ENCODE measurements around the gene ODAD3.
"Not testable (repeated sequence)": the region's sequence is repeated elsewhere in the genome, so short reads cannot be mapped to it uniquely, and the experiment has no call there.

The ODAD3 gene

DNA sequence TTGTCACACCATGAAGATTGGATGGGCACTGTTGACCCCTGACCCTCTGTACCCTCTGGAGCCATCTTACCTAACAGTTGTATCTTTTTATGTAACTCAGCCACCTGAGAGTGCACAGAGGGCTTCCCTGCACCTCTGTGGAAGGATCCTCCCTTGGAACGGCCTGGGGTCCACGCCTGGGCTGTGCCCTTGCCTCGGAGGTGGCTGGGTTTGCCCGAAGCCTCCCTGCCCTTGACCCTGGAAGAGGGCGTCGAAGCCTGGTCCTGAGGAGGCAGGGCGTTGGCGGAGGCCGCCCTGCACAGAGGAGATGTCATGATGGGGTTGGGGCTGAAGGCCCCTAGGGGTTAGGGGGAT is 241 bp downstream of the ODAD3 start:
- no peak for DNase-seq

DNA sequence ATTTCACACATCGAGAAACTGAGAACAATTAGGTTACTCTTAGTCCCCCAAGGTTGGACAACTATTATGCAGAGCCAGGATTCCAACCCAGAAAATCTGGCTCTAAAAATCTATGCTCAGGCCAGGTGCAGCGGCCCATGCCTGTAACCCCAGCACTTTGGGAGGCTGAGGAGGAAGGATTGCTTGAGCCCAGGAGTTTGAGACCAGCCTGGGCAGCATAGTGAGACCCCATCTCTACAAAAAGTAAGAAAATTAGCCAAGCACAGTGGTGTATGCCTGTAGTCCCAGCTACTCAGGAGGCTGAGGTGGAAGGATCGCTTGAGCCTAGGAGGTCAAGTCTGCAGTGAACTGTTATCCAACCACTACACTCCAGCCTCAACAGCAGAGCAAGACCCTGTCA is 1.4 kb downstream of the ODAD3 start:
- not testable (repeated sequence) for DNase-seq

DNA sequence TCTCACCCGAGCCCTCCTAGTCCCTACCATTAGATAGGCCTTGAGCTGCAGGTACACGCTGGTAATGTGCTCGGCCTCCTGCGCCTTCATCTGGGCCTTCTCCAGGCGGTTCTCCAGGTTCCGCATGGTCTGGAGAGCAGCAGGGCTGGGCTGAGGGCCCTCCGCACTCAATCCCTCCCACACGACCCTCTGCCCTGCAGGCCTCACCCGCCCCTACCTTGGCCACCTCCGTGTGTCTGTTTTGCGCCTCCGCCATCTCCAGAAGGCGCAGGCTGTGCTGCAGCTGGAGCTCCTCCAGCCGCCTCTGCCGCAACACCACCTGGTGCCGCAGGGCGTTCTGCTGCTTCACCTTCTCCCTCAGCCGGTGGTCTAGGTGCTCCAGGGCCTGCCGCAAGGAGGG is 8.3 kb downstream of the ODAD3 start:
- DNase-seq: no peak

DNA sequence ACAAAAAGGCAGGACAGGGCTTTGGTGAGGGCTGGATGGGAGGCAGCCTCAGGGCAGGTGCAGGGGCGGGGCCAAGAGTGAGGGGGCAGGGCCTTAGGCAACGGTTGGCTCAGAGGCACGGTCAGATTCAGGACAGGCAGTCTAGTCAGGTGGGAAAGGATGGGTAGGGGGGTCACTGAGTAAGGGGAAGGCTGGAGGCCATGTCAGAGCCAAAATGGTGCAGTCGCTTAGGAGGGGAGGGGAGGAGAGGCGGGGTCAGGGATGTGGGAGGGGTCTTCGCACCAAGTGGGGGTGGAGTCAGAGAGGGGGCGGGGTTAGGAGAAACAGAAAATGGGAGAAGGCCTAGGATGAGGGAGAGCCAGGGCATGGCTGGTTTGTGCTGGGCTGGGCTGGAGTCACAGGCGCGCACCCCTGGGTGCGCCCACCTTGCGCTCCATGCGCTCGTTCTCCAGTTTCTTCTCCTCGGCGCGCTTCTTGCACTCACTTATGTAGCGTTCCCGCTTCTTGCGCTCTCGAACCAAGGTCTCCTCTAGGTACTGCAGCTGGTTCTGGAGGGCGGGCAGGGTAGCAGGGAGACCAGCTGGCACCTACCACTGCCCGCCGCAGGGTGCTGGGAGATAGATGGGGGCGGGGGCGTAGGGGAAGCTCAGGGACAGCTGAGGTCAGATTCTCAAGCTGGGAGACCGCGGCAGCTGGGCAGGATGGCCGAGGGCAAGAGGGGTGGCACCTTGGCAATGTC is 9.0 kb downstream of the ODAD3 start:
- DNase-seq: peak; percentile 25

DNA sequence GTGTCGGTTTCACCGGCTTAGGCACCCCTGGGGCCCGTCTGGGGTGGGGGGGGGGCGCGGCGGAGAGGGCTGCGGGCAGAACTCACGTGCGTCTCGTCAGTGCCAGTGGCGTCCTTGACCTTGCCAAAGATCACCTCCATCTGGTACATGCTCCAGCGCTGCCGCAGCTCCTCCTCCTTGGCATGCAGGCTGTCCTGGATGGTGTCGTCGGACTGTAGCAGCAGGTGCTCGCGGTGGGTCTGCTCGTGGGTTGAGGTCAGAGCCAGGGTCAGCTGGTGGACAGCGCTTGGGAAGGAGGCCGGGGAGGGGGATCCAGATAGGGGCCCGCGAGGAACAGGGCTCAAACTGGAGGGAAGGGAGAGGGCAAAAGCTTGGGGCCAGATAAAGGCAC is 11.1 kb downstream of the ODAD3 start:
- no peak for DNase-seq

DNA sequence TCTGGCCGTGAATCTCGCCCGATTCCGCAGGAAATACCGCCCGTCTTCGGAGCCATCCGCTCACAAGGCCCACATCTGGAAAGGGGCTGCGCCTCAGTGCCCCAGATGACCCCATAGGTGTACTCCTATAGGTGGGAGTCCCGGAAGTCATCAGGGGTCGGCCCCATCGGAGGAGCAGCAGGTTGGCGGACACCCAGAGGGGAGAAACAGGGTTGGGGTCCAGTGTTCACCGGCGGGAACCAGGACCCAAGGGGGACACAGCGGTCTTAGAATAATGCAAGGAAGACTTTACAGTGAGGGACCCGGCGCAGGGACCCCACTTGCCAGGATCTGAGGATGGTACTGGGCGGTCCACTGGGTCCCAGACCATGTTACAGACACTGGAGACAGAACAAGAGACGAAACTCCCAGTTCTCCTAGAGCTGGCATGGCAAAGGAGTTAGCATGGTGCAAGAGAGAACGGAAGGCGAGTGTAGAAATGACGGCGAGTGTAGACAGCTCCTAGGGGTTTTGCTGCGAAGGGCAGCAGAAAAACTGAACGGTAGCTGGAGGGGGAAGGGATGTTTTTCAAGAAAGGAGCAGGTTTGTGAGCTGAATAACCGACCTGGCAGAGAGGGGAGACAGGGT is 11.6 kb downstream of the ODAD3 start:
- no peak for DNase-seq

DNA sequence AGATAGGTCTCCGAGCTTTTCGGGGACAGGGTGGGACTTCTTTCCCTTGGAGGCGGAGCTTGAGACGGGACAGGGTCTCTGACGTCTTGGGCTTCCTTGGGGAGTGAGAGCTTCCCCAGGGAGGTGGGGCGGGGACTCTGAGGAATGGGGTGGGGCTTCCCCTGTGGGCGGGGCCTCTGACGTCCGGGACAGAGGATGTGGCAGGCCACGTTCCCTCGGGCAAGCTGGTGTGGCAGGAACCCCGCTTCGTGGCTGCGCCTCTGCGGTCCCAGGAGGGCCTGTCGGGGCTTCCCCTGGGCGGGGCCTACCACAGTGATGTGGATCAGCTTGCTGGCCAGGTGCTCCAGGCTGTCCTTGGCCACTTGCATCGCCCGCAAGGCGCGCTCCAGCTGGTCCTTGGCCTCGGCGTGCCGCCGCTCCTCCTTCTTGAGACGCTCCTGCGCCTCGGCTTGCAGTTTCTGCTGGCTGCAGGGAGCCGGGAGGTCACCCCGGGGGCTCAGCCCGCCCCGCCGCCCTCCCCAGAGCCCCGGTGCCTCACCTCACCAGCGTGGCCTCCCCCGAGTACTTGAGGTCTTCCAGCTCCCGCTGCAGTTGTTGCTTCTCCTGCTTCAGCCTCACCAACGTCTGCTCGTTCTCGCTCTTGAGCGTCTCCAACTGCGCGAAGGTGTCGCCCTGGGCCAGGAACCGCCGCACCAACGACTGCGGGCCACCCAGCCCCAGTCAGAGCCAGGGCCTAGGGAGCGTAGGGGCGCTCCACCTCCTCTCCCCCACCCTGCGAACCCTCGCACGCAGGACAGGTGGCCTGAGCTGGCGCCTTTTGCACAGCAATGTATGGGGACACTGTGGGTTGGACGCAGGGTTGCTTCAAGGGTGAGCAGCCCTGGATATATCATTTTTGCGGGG is 12.5 kb downstream of the ODAD3 start:
- DNase-seq: peak; percentile 77

DNA sequence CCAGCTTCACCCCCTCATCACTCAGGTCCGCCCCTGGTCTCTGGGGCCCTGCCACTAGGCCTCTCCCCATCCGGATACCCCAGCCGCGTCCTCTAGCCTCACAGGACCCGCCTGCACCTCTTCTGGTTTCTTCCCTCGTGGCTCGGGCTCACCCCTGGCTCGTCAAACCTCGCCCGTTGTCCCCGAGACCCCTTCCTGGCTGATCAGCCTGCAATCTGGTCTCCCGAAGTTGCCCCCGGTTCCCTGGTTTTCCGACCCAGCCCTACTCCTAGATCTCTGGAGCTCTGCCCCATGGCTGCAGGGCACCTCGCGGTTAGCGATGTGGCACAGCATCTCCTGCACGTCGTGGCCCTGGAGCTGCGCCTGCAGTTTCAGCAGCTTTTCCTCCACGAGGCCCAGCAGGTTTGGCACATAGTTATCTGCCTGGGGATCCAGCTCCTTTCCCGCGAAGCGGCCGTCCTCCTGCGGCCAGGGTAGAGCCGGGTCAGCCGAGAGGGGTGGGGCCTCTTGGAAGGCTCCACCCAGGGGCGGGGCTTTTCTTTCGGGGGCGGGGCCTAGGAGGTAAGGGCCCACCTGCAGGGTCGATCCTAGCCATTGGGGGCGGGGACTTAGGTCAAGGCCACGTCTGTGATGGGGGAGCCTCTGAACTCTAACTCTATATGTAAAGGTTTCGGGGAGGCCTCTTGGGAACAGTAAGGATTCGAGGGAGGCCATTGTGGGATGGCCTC is 13.4 kb downstream of the ODAD3 start:
- peak; percentile 63 for DNase-seq

DNA sequence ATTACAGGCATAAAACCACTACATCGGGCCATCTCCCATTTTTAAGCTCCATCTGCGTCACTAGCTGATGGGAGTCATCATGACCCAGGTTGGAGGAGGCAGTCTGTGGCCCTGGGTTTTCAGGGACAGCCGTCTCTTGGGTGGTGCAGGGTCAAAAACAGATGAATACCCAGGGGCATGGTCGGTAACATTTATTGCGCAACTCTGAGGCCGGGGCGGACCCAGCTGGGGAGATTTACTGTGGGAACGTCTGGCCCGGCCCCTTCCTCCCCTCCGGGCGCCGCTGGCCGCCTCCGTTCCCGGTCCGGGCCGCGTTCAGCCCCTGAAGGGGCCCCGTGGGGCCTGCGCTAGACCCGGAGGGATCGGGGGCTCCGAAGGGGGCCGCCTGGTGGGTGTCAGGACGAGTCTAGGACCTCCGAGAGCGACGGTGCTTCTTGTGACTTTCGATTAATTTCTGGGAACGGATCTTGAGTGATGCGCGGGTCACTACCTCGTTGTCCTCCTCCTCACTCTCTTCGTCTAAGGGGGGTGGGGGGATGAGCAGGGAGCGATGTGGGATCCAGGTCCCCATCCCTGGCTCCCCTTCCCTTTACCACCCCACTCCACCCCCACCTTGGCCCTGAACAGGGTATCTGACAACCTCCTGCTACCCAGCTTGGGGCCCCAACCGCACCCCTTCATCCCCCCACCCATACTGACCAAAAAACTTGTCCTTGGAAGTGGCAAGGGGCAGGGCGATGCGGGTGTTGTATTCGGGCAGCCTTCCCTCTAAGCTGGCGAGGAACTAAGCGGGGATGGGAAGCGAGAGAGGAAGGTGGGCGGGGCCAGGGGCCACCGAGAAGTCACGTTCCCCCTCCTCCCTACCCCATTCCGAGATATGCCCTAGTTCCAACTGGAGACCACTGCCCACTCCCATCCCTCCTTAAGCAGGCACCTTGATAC is 14.2 kb downstream of the ODAD3 start:
- DNase-seq: no peak

DNA sequence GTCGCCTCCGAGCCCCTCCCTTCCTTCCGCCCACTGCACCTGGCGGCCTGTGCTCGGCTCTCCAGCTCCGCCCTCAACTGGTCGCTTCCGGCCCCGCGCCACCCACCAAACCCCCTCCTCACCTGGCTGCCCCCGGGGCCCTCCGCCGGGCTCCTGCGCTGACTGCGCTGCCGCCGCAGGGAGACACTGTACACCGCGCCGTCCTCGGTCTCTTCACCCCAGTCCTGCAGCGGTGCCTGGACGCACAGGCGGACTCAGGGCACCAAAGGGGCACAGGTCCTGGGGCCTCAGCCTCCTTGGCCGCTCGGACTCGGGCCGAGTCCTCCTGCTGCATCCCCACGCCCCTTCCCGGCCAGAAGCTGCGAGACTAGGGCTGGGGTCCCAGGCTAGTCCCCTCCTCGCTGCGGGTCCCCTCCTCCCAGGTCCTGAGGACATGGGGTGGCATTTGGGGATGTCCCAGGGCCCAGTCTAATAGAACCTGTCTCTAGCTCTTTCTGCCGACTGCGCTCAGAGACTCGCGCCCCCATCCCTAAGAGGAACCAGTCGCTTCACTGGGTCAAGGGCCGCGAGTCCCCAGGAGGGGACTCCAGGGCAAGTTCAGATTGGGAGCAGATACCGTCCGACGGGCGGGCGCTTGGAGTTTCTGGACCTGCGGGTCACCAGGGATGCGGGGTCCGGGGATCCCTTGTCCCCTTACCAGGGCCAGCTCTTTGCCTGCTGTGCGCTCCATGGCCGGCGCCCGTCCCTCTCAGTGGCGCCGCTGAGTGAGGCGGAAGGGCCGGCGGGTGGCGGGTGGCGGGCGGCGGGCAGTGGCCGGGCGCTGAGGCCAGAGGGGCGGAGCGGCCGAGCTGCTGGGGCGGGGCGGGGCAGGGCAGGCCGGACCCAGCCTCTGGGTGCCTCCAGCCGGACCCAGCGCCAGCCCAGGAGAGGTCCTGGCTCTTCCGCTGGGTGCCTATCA is 16.1 kb downstream of the ODAD3 start, which contains the start of gene RGL3:
Gene RGL3, minus strand, starts transcription at position 766 of the 958 bp plus-strand sequence. Its CDS starts 36 bp downstream, at position 730.
- no peak for DNase-seq

DNA sequence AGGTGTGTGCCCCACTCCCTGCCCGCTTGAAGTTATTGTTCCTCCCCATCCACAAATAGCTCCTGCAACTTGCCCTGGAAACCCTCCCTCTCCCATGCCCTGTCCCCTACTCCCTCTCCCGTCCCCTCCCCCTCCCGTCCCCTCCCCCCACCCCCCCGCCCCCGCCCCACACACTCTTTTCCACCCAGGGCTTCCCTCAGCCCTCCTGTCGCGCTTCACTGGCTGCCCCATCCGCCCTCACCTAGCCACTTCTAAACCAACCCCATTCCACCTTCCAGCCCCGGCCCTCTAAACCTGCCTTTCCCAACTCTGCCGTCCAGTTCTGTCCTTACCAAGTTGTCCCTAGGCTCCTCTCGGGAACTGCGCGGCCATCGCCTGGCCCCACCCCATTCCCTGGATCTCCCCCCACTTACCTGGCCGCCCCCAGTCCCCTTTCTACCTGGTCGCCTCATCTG is 16.8 kb downstream of the ODAD3 start:
- DNase-seq: no peak

DNA sequence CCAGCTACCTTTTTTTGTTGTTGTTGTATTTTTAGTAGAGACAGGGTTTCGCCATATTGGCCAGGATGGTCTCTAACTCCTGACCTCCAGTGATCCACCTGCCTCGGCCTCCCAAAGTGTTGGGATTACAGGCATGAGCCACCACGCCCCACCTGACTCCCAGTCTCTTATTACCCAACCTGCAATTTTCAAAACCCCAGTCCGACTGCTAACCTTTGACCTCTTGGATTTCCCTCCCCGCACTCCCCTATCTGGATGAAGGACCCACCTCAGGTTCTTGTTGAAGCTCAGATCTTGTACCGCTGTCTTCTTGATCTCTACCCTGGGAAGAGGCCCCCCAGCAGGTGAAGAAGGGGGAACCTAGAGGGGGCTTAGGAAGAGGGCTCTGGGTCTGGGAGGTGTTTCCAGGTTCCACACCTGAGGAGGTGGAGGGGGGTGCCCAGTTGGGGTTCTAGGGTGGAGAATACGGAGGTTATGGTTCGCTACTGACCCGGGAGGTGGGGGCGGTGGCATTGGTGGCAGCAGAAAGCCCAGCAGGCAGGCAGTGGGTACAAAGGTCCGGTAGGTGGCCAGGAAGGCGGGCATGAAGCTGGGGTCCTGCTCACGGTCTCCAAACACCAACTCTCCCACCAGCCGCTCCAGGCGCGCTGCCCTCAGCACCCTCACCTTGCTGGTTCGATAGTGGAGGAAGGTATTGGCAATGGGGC is 18.4 kb downstream of the ODAD3 start:
- no peak for DNase-seq

DNA sequence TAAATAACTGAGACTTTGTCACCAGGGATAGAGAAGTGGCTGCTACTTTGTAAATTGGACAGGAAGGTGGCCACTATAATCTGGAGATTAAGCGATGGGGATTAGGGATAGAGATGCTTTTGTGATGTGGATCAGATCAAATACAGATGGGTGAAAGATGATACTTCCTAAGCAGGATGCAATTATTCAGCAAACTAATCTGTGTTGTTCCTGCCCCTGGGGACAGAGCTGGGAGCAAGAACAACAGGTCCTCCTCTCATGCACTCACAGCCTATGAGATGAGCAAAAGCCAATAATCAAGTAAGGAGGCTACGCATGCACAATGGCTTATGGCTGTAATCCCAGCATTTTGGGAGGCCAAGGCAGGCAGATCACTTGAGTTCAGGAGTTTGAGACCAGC is 20.4 kb downstream of the ODAD3 start:
- DNase-seq: no peak

DNA sequence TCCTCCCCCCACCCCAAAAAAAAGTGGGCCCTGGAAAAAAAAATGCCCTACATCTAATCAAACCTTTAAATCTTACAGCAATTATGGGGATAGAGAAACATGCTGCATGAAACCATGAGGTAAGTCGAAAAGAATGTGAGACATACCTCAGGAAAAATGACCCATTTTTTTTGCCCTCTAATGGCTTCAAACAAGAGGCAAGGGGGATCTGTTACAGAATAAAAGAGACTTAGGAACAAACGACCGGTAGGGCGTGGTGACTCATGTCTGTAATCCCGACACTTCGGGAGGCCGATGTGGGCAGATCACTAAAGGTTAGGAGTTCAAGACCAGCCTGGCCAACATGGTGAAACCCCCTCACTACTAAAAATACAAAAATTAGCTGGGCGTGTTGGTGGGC is 24.2 kb downstream of the ODAD3 start:
- no peak for DNase-seq

DNA sequence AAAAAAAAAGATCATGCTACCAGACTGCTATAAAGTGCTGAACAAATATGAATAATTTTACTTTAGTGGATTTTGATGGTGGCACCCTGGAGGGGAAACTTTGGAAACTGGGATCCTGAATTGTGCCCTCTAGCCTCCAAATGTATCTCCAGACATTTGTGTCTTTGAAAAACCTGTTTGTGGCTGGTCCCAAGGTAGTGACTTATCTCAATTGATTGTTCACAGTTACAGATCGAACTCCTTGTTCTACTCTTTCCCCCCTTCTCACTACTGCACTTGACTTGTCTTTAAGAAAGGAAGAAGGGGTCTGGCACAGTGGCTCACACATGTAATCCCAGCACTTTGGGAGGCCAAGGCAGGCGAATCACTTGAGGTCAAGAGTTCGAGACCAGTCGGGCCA is 26.3 kb downstream of the ODAD3 start:
- DNase-seq: no peak

DNA sequence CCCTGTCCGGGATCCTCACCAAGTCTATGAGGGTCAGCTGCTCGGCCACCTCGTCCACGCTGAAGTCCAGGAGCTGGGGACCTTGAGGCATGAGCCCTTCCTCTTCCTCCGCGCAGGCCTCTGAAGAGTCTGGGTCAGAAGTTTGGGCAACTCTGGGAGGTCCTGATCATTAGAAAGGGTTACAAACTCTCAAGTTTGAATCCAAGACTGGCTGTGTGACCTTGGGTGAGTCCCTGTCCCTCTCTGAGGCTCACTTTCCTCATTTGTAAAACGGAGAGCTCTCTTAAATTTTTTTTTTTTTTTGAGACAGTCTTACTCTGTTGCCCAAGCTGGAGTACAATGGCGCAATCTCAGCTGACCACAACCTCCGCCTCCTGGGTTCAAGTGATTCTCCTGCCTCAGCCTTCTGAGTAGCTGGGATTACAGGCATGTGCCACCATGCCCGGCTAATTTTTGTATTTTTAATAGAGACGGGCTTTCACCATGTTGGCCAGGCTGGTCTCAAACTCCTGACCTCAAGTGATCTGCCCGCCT is 28.2 kb downstream of the ODAD3 start:
- DNase-seq: not testable (repeated sequence)

DNA sequence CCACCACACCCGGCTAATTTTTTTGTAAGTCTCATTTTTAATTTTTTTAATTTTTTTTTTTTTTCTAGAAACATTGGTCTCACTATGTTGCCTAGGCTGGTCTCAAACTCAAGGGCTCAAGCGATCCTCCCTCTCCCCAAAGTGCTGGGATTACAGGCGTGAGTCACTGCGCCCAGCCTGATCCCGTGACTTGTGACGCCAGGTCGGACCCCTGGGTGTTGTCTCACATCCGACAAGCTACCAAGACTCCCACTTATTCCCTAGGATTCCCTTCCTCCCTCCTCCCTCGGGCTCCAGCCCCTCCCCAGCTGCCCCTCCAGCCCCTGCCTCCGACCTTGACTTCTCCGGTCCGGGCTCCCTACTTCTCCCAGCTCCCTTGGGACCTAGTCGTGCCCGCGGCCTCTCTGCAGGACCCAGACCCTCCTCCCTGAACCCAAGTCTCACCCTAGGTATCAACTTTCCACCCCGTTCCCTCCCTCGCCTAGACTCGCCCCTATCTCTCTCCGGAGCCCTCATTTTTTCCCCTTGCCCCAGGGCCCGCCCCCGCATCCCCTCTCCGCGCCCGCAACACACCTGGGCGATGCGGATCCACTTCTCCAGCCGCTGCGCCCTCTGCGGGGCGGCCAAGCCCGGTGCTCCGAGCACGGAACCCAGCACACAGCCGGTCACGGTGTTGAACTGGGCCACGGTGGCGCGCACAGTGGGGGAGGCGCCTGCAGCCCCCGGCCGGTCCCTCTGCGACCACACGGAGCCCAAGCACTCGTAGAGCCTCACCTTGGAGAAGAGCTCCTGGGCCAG is 28.9 kb downstream of the ODAD3 start:
- DNase-seq: peak; percentile 66

DNA sequence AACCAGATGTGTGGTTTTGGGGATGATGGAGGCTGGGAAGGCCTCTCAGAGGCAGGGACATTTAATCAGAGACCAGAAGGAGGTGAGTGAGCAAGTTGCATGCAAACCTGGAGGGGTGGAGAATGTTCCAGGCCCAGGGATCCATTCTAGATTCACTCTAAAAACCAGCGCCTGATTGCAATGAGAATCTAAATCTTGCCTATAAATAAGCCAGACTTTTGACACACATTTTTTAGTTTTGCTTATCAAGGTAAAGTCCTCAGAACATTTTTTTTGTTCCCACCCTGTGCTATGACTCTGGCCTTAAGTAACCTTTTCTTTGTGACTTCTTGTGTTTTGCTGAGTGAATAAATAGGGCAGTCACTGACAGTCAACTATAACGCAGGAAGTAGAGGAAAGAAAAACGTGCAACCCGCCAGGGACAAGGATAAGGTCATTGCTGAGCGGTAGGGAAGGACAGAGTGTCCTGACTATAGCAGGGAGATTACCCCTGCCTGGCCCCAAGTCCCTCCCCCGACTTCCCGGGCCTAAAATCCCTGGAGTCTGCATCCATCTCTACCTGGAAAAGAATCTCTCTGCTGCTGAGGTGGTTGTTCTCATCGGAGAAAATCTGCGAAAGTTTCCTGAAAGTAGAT is 30.2 kb downstream of the ODAD3 start:
- DNase-seq: no peak

All from activated CD4-positive, alpha-beta T cell treated with anti-CD3 and anti-CD28 coated beads for 48 hours (primary cell).